HCT116 (cell line): ENCODE measurements around the gene SLC10A3. TPM values are rescaled to one million over a fixed set of nuclear protein-coding genes. Genes with fewer than 3 reads are reported as not detected.
A peak's percentile ranks its signal among the peaks of the same experiment; 100 is the strongest.

Experiments
- ATAC-seq: fragments of 200-7000 bp; cut with Tn5 transposase; 2 replicates; pipeline ENCODE4 v1.9.1; 2020; ENCODE audit warnings: mild to moderate bottlenecking, moderate library complexity
- BruUV-seq: library from RNA; stranded (reverse); fragments of 400-500 nt; replicated peaks from 2 replicates; lab custom pipeline; 2021; lab: Mats Ljungman, UMichigan
- CTCF ChIA-PET: fragments of 300-600 bp; sonication (Branson Sonifier 250); formaldehyde crosslinking; loops from one replicate; lab custom pipeline; 2021; ENCODE audit warnings: antibody characterized with exemption; lab: Charles Lee
- POLR2A ChIA-PET: fragments of 300-600, 350-600 bp; sonication (Branson Sonifier 250); formaldehyde crosslinking; loops from one replicate; lab custom pipeline; 2021; ENCODE audit warnings: antibody characterized with exemption; lab: Charles Lee
- RAD21 ChIA-PET, 2 experiments: fragments of 300-600 bp; sonication (Branson Sonifier 250); formaldehyde crosslinking; loops; one replicate each; lab custom pipeline; 2023; ENCODE audit warnings: low total read pairs in 2 of 2; ENCODE audit not compliant: uncharacterized antibody in 2 of 2, unreplicated experiment in 2 of 2, low non-redundant PET in 1 of 2; lab: Charles Lee
- DNase-seq: peaks from one replicate; pipeline ENCODE4 v3.0.0-alpha.2; 2010; ENCODE audit warnings: low read depth, low spot score
- H2AFZ ChIP-seq: fragments of 200-600 bp; shearing (Covaris generic), sonication (generic); 2 replicates; pipeline ENCODE4 v1.6.1; 2017; ENCODE audit warnings: low read depth, mixed run types, mixed read lengths, antibody characterized with exemption, low read length; ENCODE audit not compliant: poor library complexity, severe bottlenecking
- H3K27ac ChIP-seq: 2 replicates; pipeline ENCODE4 v1.5.1; 2012; ENCODE audit warnings: low read depth, low read length
- H3K27me3 ChIP-seq: fragments of 200-600 bp; sonication (generic); 2 replicates; pipeline ENCODE4 v1.6.1; 2016; ENCODE audit warnings: mixed run types, low read length, mixed read lengths; ENCODE audit not compliant: insufficient read depth
- H3K36me3 ChIP-seq, 2 experiments: fragments of 200-500 bp in 1 of 2; fragments of 200-600 bp in 1 of 2; sonication (Bioruptor generic) in 1 of 2; sonication (generic) in 1 of 2; 2 replicates each; pipeline versions ENCODE4 v1.5.1 to v1.6.1; 2014 to 2016; ENCODE audit warnings: low read length in 2 of 2, inconsistent platforms in 1 of 2, mixed read lengths in 1 of 2, mixed run types in 1 of 2; ENCODE audit not compliant: insufficient read depth in 2 of 2, control insufficient read depth in 1 of 2
- H3K4me1 ChIP-seq, 2 experiments: fragments of 200-600 bp in 1 of 2; sonication (generic) in 1 of 2; 2 replicates each; pipeline versions ENCODE4 v1.5.1 to v1.6.1; 2012 to 2017; ENCODE audit warnings: low read length in 2 of 2, inconsistent platforms in 1 of 2, mild to moderate bottlenecking in 1 of 2, mixed read lengths in 1 of 2, mixed run types in 1 of 2, moderate library complexity in 1 of 2; ENCODE audit not compliant: insufficient read depth in 2 of 2, control insufficient read depth in 1 of 2
- H3K4me2 ChIP-seq: fragments of 200-600 bp; sonication (generic); 2 replicates; pipeline ENCODE4 v1.6.1; 2017; ENCODE audit warnings: mixed run types, low read length, mixed read lengths
- H3K4me3 ChIP-seq, 2 experiments: fragments of 200-600 bp in 1 of 2; sonication (generic) in 1 of 2; replicated peaks in 1 of 2; 2 replicates each; pipeline ENCODE4 v1.5.1; 2011 to 2016; ENCODE audit warnings: low read length in 2 of 2, control low read depth in 1 of 2, low read depth in 1 of 2, mild to moderate bottlenecking in 1 of 2, mixed read lengths in 1 of 2, mixed run types in 1 of 2
- H3K79me2 ChIP-seq: fragments of 200-600 bp; sonication (generic); 2 replicates; pipeline ENCODE4 v1.6.1; 2017; ENCODE audit warnings: mild to moderate bottlenecking, mixed run types, low read length, moderate library complexity, mixed read lengths; ENCODE audit not compliant: insufficient read depth
- H3K9ac ChIP-seq: fragments of 200-600 bp; sonication (generic); 2 replicates; pipeline ENCODE4 v1.6.1; 2016; ENCODE audit warnings: low read length, mixed read lengths
- H3K9me2 ChIP-seq: fragments of 200-600 bp; sonication (generic), shearing (Covaris generic); 2 replicates; pipeline ENCODE4 v1.6.1; 2017; ENCODE audit warnings: mixed run types, mild to moderate bottlenecking, moderate library complexity; ENCODE audit not compliant: insufficient read depth
- H3K9me3 ChIP-seq, 2 experiments: fragments of 200-500 bp in 1 of 2; fragments of 200-600 bp in 1 of 2; sonication (Bioruptor generic) in 1 of 2; sonication (generic) in 1 of 2; 2 replicates each; pipeline ENCODE4 v1.6.1; 2014 to 2017; ENCODE audit warnings: low read length in 2 of 2, mixed read lengths in 2 of 2, inconsistent platforms in 1 of 2, low read depth in 1 of 2, mild to moderate bottlenecking in 1 of 2, mixed run types in 1 of 2, moderate library complexity in 1 of 2; ENCODE audit not compliant: control insufficient read depth in 1 of 2, insufficient read depth in 1 of 2
- H4K20me1 ChIP-seq: fragments of 200-600 bp; sonication (generic), shearing (Covaris generic); 2 replicates; pipeline ENCODE4 v1.6.1; 2017; ENCODE audit warnings: mixed run types, mild to moderate bottlenecking, moderate library complexity; ENCODE audit not compliant: insufficient read depth
- CBX3 ChIP-seq: IDR thresholded peaks from 2 replicates; pipeline ENCODE4 v1.6.1; 2012; ENCODE audit warnings: low read depth
- EGR1 ChIP-seq: IDR thresholded peaks from 2 replicates; pipeline ENCODE4 v1.6.1; 2012; ENCODE audit warnings: low read depth
- ELF1 ChIP-seq: IDR thresholded peaks from 2 replicates; pipeline ENCODE4 v1.6.1; 2012; ENCODE audit warnings: low read depth, borderline replicate concordance
- EZH2 ChIP-seq: fragments of 200-600 bp; sonication (generic); IDR thresholded peaks from 2 replicates; pipeline ENCODE4 v1.6.1; 2017; ENCODE audit warnings: antibody characterized with exemption, mixed run types
- FOSL1 ChIP-seq: IDR thresholded peaks from 2 replicates; pipeline ENCODE4 v1.6.1; 2012; ENCODE audit warnings: low read depth
- JUND ChIP-seq: IDR thresholded peaks from 2 replicates; pipeline ENCODE4 v1.6.1; 2012
- POLR2AphosphoS5 ChIP-seq: IDR thresholded peaks from 2 replicates; pipeline ENCODE4 v1.6.1; 2011; ENCODE audit warnings: mild to moderate bottlenecking, low read depth, low read length, moderate library complexity
- RAD21 ChIP-seq: IDR thresholded peaks from 2 replicates; pipeline ENCODE4 v1.6.1; 2012; ENCODE audit warnings: low read depth, mild to moderate bottlenecking
- ZFX ChIP-seq: fragments of 450-650 bp; IDR thresholded peaks from 2 replicates; pipeline ENCODE4 v1.6.1; 2017
- intact Hi-C: fragments of 100-400 bp; cut with micrococcal nuclease; formaldehyde crosslinking; loops from 2 replicates; pipeline ENCODE4 v1.10.0; 2022
- total RNA-seq: library from RNA; stranded (reverse); gene quantifications from one replicate; pipeline ENCODE4 v1.2.1, GENCODE V29; 2021; ENCODE audit not compliant: unreplicated experiment
- TF ChIP-seq, protein P1 (sequence below): IDR thresholded peaks from 2 replicates; pipeline ENCODE4 v1.6.1; 2012
- TF ChIP-seq, protein P2 (sequence below), 3 experiments: fragments of 200-600 bp in 1 of 3; sonication (generic) in 1 of 3; IDR thresholded peaks in 2 of 3; conservative IDR thresholded peaks in 1 of 3; 2 replicates each; pipeline ENCODE4 v1.5.1; 2012 to 2017; ENCODE audit warnings: low read depth in 2 of 3, low read length in 2 of 3, antibody characterized with exemption in 1 of 3, borderline replicate concordance in 1 of 3, control low read depth in 1 of 3, mild to moderate bottlenecking in 1 of 3, mixed read lengths in 1 of 3, mixed run types in 1 of 3, moderate library complexity in 1 of 3; ENCODE audit not compliant: insufficient read depth in 1 of 3
- TF ChIP-seq, protein P3 (sequence below): IDR thresholded peaks from 2 replicates; pipeline ENCODE4 v1.6.1; 2012; ENCODE audit warnings: low read depth

SLC10A3 gene
- total RNA-seq, 1 experiment from 2014 or later = 16.2 TPM

DNA sequence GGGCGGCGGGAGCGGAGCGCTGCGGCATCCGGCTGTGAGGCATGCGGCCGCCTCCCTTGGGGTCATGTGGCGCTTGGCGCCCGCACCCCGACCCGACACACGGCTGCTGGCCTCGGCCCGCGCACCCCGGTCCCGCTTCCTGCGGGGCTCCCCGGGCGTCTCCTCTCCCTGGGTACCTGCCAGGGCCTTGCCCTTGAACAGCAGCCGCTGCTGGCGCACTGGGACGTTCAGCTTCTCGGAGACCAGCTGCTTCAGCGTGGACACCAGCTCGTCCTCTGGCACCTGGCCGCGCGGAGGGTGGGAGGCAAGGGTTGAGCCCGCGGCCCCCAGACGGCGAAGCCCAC, 4.4 kb downstream of the SLC10A3 start:
- no peak for DNase-seq
- no peaks in the 10 kb centered on the region for H3K27me3 ChIP-seq
- H3K9me3 ChIP-seq = no peaks in the 10 kb centered on the region
- no peaks in the 10 kb centered on the region for H4K20me1 ChIP-seq
- intact Hi-C loops = no loop called here
- no peak overlapping the region for H2AFZ ChIP-seq
- BruUV-seq = no TSS peak
- peaks cover 7 to 32% of the 10 kb centered on the region in 2 experiments; a peak in 3 of 4 replicates for H3K4me1 ChIP-seq
- peaks cover 15% of the 10 kb centered on the region for H3K79me2 ChIP-seq
- peak overlapping the region; percentile 92 for H3K27ac ChIP-seq
- peak overlapping the region; percentile 59 to 67 for H3K4me3 ChIP-seq
- CTCF ChIA-PET = no interaction called here
- H3K9ac ChIP-seq = peak overlapping the region; percentile 77
- TF ChIP-seq, protein P1, sequence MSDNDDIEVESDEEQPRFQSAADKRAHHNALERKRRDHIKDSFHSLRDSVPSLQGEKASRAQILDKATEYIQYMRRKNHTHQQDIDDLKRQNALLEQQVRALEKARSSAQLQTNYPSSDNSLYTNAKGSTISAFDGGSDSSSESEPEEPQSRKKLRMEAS = no peak
- TF ChIP-seq ZFX = peak; percentile 71; the same call in 1 of the 2 replicates
- TF ChIP-seq, all 23 proteins: peak for 1
- ChIA-PET RAD21 (no interaction called here), POLR2A (interaction anchor here (0.6 kb wide), 1 partner anchor 117 kb away, joined by 4 read pairs; no protein-coding TSS in a partner anchor)
- H3K9me2 ChIP-seq = no peaks in the 10 kb centered on the region
- no peak for ATAC-seq
- peaks cover 0 to 10% of the 10 kb centered on the region in 2 experiments; a peak in 1 of 4 replicates for H3K36me3 ChIP-seq
- H3K4me2 ChIP-seq = peak overlapping the region; percentile 74

DNA sequence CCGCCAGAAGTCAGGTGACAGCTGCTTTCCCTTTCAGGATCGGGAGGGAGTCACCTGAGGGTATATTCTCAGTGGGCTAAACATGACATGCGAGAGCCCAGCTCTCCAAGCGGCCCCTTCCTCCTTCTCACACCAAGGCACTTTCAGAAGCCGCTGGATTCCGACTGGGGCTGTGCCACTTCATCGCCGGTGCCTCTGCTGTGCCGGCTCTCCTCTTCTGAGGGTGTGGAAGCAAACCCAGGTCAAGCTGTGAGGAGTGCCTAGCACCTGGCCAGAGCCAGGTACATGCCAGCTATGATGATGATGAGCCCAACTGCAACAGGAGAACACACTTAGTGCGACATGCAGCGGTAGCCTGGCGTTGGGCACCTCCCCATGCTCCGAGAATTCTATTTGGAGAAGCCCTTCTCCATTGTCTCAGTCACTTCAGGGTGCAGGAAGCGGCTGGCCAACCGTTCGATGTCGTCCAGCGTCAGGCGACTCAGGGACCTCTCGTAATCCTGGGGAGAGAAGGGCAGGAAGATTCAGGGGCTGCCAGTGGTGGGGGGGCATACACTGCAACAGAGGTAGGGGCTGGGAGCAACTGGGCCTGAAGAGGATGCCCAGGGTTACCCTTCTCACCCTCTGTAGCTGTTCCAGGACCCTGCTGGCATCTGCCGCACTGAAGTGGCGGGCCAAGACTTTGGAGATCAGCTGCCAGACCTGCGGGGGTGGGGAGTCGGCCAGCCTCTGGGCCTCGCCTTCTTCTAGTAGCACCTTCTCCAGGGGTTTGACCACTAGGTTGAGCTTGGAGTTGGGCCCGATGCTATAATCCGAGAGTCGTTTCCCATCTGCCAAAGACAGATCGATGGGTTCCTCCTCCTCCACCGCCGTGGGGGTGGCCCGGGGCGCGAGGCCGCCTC, 5.0 kb downstream of the SLC10A3 start:
- Histone ChIP-seq H3K27me3 (no peaks in the 10 kb centered on the region), H4K20me1 (no peaks in the 10 kb centered on the region), H3K27ac (peak overlapping the region; percentile 92), H2AFZ (no peak overlapping the region), H3K9ac (peak overlapping the region; percentile 77), H3K9me2 (no peaks in the 10 kb centered on the region), H3K4me1 (peaks cover 7 to 32% of the 10 kb centered on the region in 2 experiments; a peak in 3 of 4 replicates), H3K36me3 (peaks cover 0 to 10% of the 10 kb centered on the region in 2 experiments; a peak in 1 of 4 replicates), H3K79me2 (peaks cover 15% of the 10 kb centered on the region), H3K4me3 (peak overlapping the region; percentile 59 to 67), H3K4me2 (peak overlapping the region; percentile 74), H3K9me3 (no peaks in the 10 kb centered on the region)
- ChIA-PET RAD21 (no interaction called here), POLR2A (no interaction called here), CTCF (no interaction called here)
- intact Hi-C loops = no loop called here
- TSS peak; percentile 3 for BruUV-seq
- DNase-seq (no peak), ATAC-seq (no peak)
- TF ChIP-seq ELF1 = no peak
- TF ChIP-seq JUND = no peak
- TF ChIP-seq, protein P2, sequence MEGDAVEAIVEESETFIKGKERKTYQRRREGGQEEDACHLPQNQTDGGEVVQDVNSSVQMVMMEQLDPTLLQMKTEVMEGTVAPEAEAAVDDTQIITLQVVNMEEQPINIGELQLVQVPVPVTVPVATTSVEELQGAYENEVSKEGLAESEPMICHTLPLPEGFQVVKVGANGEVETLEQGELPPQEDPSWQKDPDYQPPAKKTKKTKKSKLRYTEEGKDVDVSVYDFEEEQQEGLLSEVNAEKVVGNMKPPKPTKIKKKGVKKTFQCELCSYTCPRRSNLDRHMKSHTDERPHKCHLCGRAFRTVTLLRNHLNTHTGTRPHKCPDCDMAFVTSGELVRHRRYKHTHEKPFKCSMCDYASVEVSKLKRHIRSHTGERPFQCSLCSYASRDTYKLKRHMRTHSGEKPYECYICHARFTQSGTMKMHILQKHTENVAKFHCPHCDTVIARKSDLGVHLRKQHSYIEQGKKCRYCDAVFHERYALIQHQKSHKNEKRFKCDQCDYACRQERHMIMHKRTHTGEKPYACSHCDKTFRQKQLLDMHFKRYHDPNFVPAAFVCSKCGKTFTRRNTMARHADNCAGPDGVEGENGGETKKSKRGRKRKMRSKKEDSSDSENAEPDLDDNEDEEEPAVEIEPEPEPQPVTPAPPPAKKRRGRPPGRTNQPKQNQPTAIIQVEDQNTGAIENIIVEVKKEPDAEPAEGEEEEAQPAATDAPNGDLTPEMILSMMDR (IDR thresholded peaks at IDR 0.05 in 2 of 3, conservative IDR thresholded peaks at IDR 0.05 in 1 of 3; ENCODE audit: borderline replicate concordance in 1 of 3, insufficient read depth in 1 of 3, low read depth in 2 of 3, low read length in 2 of 3) = no peak
- no peak for TF ChIP-seq RAD21
- TF ChIP-seq, protein P3, sequence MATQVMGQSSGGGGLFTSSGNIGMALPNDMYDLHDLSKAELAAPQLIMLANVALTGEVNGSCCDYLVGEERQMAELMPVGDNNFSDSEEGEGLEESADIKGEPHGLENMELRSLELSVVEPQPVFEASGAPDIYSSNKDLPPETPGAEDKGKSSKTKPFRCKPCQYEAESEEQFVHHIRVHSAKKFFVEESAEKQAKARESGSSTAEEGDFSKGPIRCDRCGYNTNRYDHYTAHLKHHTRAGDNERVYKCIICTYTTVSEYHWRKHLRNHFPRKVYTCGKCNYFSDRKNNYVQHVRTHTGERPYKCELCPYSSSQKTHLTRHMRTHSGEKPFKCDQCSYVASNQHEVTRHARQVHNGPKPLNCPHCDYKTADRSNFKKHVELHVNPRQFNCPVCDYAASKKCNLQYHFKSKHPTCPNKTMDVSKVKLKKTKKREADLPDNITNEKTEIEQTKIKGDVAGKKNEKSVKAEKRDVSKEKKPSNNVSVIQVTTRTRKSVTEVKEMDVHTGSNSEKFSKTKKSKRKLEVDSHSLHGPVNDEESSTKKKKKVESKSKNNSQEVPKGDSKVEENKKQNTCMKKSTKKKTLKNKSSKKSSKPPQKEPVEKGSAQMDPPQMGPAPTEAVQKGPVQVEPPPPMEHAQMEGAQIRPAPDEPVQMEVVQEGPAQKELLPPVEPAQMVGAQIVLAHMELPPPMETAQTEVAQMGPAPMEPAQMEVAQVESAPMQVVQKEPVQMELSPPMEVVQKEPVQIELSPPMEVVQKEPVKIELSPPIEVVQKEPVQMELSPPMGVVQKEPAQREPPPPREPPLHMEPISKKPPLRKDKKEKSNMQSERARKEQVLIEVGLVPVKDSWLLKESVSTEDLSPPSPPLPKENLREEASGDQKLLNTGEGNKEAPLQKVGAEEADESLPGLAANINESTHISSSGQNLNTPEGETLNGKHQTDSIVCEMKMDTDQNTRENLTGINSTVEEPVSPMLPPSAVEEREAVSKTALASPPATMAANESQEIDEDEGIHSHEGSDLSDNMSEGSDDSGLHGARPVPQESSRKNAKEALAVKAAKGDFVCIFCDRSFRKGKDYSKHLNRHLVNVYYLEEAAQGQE = no peak
- TF ChIP-seq FOSL1 = no peak
- TF ChIP-seq EZH2 = no peak
- no peak for TF ChIP-seq POLR2AphosphoS5
- TF ChIP-seq CBX3 = no peak
- no peak for TF ChIP-seq EGR1
- TF ChIP-seq, protein P1 = no peak
